MM.1S (cell line): Measurements from ENCODE around the gene SALL4.

Experiments used
- DNase-seq: peaks from one replicate; pipeline ENCODE4 v3.0.0-alpha.2; 2015
- H2AFZ ChIP-seq: fragments of 300-600 bp; sonication (generic); 2 replicates; pipeline ENCODE4 v1.6.0; 2016; ENCODE audit warnings: antibody characterized with exemption, low read length
- H3F3A ChIP-seq: fragments of 300-600 bp; sonication (generic); 2 replicates; pipeline ENCODE4 v1.6.1; 2016; ENCODE audit warnings: mild to moderate bottlenecking, antibody characterized with exemption, low read length, moderate library complexity, mixed read lengths; ENCODE audit not compliant: insufficient read depth
- H3K27ac ChIP-seq: fragments of 300-600 bp; sonication (generic); 2 replicates; pipeline ENCODE4 v1.5.1; 2016; ENCODE audit warnings: mild to moderate bottlenecking, low read length
- H3K27me3 ChIP-seq: fragments of 300-600 bp; sonication (generic); replicated peaks from 2 replicates; pipeline ENCODE4 v1.6.0; 2016; ENCODE audit warnings: low read length; ENCODE audit not compliant: insufficient read depth
- H3K36me3 ChIP-seq: fragments of 300-600 bp; sonication (generic); replicated peaks from 2 replicates; pipeline ENCODE4 v1.6.1; 2016; ENCODE audit warnings: mild to moderate bottlenecking, low read length, mixed read lengths; ENCODE audit not compliant: insufficient read depth
- H3K4me1 ChIP-seq: fragments of 300-600 bp; sonication (generic); 2 replicates; pipeline ENCODE4 v1.6.1; 2016; ENCODE audit warnings: low read length, mixed read lengths
- H3K4me2 ChIP-seq: fragments of 300-600 bp; sonication (generic); 2 replicates; pipeline ENCODE4 v1.6.0; 2016; ENCODE audit warnings: low read depth, low read length
- H3K4me3 ChIP-seq: fragments of 300-600 bp; sonication (generic); 2 replicates; pipeline ENCODE4 v1.5.1; 2016; ENCODE audit warnings: low read length, mixed read lengths
- H3K79me2 ChIP-seq: fragments of 300-600 bp; sonication (generic); 2 replicates; pipeline ENCODE4 v1.6.1; 2016; ENCODE audit warnings: mixed run types, low read length, mixed read lengths
- H3K9ac ChIP-seq: fragments of 300-600 bp; sonication (generic); 2 replicates; pipeline ENCODE4 v1.6.1; 2016; ENCODE audit warnings: low read length, mixed read lengths
- H3K9me2 ChIP-seq: fragments of 300-600 bp; sonication (generic); replicated peaks from 2 replicates; pipeline ENCODE4 v1.6.1; 2016; ENCODE audit warnings: mild to moderate bottlenecking, low read length, mixed read lengths; ENCODE audit not compliant: insufficient read depth
- H3K9me3 ChIP-seq: fragments of 300-600 bp; sonication (generic); replicated peaks from 2 replicates; pipeline ENCODE4 v1.6.1; 2016; ENCODE audit warnings: mild to moderate bottlenecking, low read length, mixed read lengths; ENCODE audit not compliant: insufficient read depth
- H4K20me1 ChIP-seq: fragments of 300-600 bp; sonication (generic); 2 replicates; pipeline ENCODE4 v1.6.1; 2016; ENCODE audit warnings: mild to moderate bottlenecking, low read length, moderate library complexity, mixed read lengths; ENCODE audit not compliant: insufficient read depth
- CTCF ChIP-seq: fragments of 300-600 bp; sonication (generic); IDR thresholded peaks from 2 replicates; pipeline ENCODE4 v1.5.1; 2016; ENCODE audit warnings: antibody characterized with exemption, low read length, mixed read lengths
- EZH2 ChIP-seq: fragments of 300-600 bp; sonication (generic); optimal IDR thresholded peaks from 2 replicates; pipeline ENCODE3; 2017; ENCODE audit warnings: low read depth, mild to moderate bottlenecking, antibody characterized with exemption, low read length, mixed read lengths
- EZH2phosphoT487 ChIP-seq: fragments of 300-600 bp; sonication (generic); IDR thresholded peaks from 2 replicates; pipeline ENCODE4 v1.6.1; 2018; ENCODE audit warnings: antibody characterized with exemption, low read length

The SALL4 gene

DNA sequence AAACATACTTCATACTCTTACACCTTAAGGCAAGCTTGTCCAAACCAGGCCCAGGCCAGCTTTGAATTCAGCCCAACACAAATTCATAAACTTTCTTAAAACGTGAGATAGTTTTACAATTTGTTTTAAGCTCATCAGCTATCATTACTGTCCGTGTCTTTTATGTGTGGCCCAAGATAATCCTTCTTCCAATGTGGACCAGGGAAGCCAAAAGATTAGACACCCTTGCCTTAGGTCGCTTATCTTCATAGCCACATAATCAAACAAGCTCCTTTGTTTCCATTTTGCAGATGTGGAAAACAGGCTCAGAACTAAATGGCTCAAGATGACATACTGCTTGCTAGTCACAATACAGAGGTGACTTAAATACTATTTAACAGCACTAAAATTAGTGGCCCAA lies 6.0 kb downstream of the SALL4 start:
- no peaks in the 10 kb centered on the region for H3K4me1 ChIP-seq
- no peak for DNase-seq
- H3K27ac ChIP-seq, result no peak overlapping the region
- H3K4me2 ChIP-seq, result no peak overlapping the region
- no peak overlapping the region for H3K9ac ChIP-seq
- H3K9me2 ChIP-seq, result no peaks in the 10 kb centered on the region
- no peak overlapping the region for H2AFZ ChIP-seq
- H4K20me1 ChIP-seq, result no peaks in the 10 kb centered on the region
- H3K79me2 ChIP-seq, result no peaks in the 10 kb centered on the region
- H3K9me3 ChIP-seq, result no peaks in the 10 kb centered on the region
- no peaks in the 10 kb centered on the region for H3K27me3 ChIP-seq
- H3F3A ChIP-seq, result no peaks in the 10 kb centered on the region
- no peak overlapping the region for H3K4me3 ChIP-seq
- no peak for TF ChIP-seq EZH2
- TF ChIP-seq EZH2phosphoT487, result no peak
- TF ChIP-seq CTCF, result no peak
- H3K36me3 ChIP-seq, result no peaks in the 10 kb centered on the region

GRCh38 chr20:51792960-51793359 lies 9.4 kb downstream of the SALL4 start:
- TF ChIP-seq CTCF (no peak), EZH2 (no peak), EZH2phosphoT487 (no peak)
- H3K27me3 ChIP-seq, result no peaks in the 10 kb centered on the region
- H3K4me1 ChIP-seq, result no peaks in the 10 kb centered on the region
- H3K4me3 ChIP-seq, result no peak overlapping the region
- H3K9me2 ChIP-seq, result no peaks in the 10 kb centered on the region
- no peak overlapping the region for H3K4me2 ChIP-seq
- DNase-seq, result no peak
- no peak overlapping the region for H3K9ac ChIP-seq
- no peaks in the 10 kb centered on the region for H3K79me2 ChIP-seq
- no peaks in the 10 kb centered on the region for H3F3A ChIP-seq
- H3K27ac ChIP-seq, result no peak overlapping the region
- H3K36me3 ChIP-seq, result no peaks in the 10 kb centered on the region
- H2AFZ ChIP-seq, result no peak overlapping the region
- no peaks in the 10 kb centered on the region for H4K20me1 ChIP-seq
- no peaks in the 10 kb centered on the region for H3K9me3 ChIP-seq

- Histone ChIP-seq H3K4me1 (no peaks in the 10 kb centered on the region), H3K27me3 (no peaks in the 10 kb centered on the region), H2AFZ (no peak overlapping the region), H4K20me1 (no peaks in the 10 kb centered on the region), H3K9me2 (no peaks in the 10 kb centered on the region), H3K36me3 (no peaks in the 10 kb centered on the region), H3K9me3 (no peaks in the 10 kb centered on the region), H3K4me2 (no peak overlapping the region), H3K9ac (no peak overlapping the region), H3K27ac (no peak overlapping the region), H3F3A (no peaks in the 10 kb centered on the region), H3K79me2 (no peaks in the 10 kb centered on the region), H3K4me3 (no peak overlapping the region)
- no peak for DNase-seq
- TF ChIP-seq CTCF (no peak), EZH2phosphoT487 (no peak), EZH2 (no peak)
Observed at GRCh38 chr20:51791626-51792025, 10.7 kb downstream of the SALL4 start.

GRCh38 chr20:51790256-51790655 lies 12.1 kb downstream of the SALL4 start:
- Histone ChIP-seq H3K4me2 (no peak overlapping the region), H4K20me1 (no peaks in the 10 kb centered on the region)

More at GRCh38 chr20:51790256-51790655, 12.1 kb downstream of the SALL4 start:
- no peaks in the 10 kb centered on the region for H3K36me3 ChIP-seq
- no peaks in the 10 kb centered on the region for H3F3A ChIP-seq
- H3K9me3 ChIP-seq, result no peaks in the 10 kb centered on the region
- TF ChIP-seq EZH2phosphoT487, result no peak
- TF ChIP-seq CTCF, result no peak
- DNase-seq, result no peak
- H3K27me3 ChIP-seq, result no peaks in the 10 kb centered on the region
- no peaks in the 10 kb centered on the region for H3K79me2 ChIP-seq
- no peaks in the 10 kb centered on the region for H3K9me2 ChIP-seq
- H3K4me3 ChIP-seq, result no peak overlapping the region
- H3K4me1 ChIP-seq, result no peaks in the 10 kb centered on the region
- H3K27ac ChIP-seq, result no peak overlapping the region
- H2AFZ ChIP-seq, result no peak overlapping the region
- H3K9ac ChIP-seq, result no peak overlapping the region
